ENCODE data around the gene LMX1B.

Gene LMX1B

GRCh38 chr9:126743041-126743440, 129.3 kb downstream of the LMX1B start:
- H3K9me3 ChIP-seq (ENCODE audit: control insufficient read depth in 1 of 2, low read length in 2 of 2) = no peaks in the 10 kb centered on the region
- H3K27ac ChIP-seq (ENCODE audit: low read depth, low read length) = no peak overlapping the region
- no peak overlapping the region for H3K9ac ChIP-seq (ENCODE audit: low read depth in 1 of 2, low read length in 2 of 2)
- H3K27me3 ChIP-seq (ENCODE audit: control insufficient read depth in 1 of 2, insufficient read depth in 2 of 2, low read length in 2 of 2) = peaks cover 0 to 19% of the 10 kb centered on the region in 2 donors
- no peak overlapping the region for H3K4me3 ChIP-seq (ENCODE audit: low read depth in 1 of 2, low read length in 2 of 2)
- no peaks in the 10 kb centered on the region for H3K36me3 ChIP-seq (ENCODE audit: control insufficient read depth in 1 of 2, insufficient read depth in 2 of 2, low read length in 2 of 2)
- H3K4me1 ChIP-seq (ENCODE audit: control insufficient read depth in 1 of 2, insufficient read depth in 2 of 2, low read length in 2 of 2) = no peaks in the 10 kb centered on the region

GRCh38 chr9:126745574-126746411, 132.1 kb downstream of the LMX1B start:
- H3K9ac ChIP-seq (ENCODE audit: low read depth in 1 of 2, low read length in 2 of 2) = no peak overlapping the region
- peaks cover 4 to 20% of the 10 kb centered on the region in 2 donors for H3K27me3 ChIP-seq (ENCODE audit: control insufficient read depth in 1 of 2, insufficient read depth in 2 of 2, low read length in 2 of 2)
- no peak overlapping the region for H3K4me3 ChIP-seq (ENCODE audit: low read depth in 1 of 2, low read length in 2 of 2)
- no peaks in the 10 kb centered on the region for H3K9me3 ChIP-seq (ENCODE audit: control insufficient read depth in 1 of 2, low read length in 2 of 2)
- no peak overlapping the region for H3K27ac ChIP-seq (ENCODE audit: low read depth, low read length)
- H3K36me3 ChIP-seq (ENCODE audit: control insufficient read depth in 1 of 2, insufficient read depth in 2 of 2, low read length in 2 of 2) = no peaks in the 10 kb centered on the region
- no peaks in the 10 kb centered on the region for H3K4me1 ChIP-seq (ENCODE audit: control insufficient read depth in 1 of 2, insufficient read depth in 2 of 2, low read length in 2 of 2)
